GM12878 (cell line): ENCODE measurements around the gene PEMT. TPM values are rescaled to one million over a fixed set of nuclear protein-coding genes. Genes with fewer than 3 reads are reported as not detected.

Source experiments
- ATAC-seq: fragments of 200-7000 bp; cut with Tn5 transposase; 3 replicates; pipeline ENCODE4 v1.9.1; 2020; ENCODE audit warnings: mild to moderate bottlenecking, moderate library complexity
- BruUV-seq: library from RNA; stranded (reverse); fragments of 400-500 nt; replicated peaks from 2 replicates; lab custom pipeline; 2021; lab: Mats Ljungman, UMichigan
- CTCF ChIA-PET: fragments of 300-600 bp; sonication (Branson Sonifier 250); formaldehyde crosslinking; extraction: SDS; loops from one replicate; lab custom pipeline; 2021; ENCODE audit warnings: inconsistent platforms; lab: Yijun Ruan, JAX
- POLR2A ChIA-PET: fragments of 350-600 bp; formaldehyde crosslinking; extraction: SDS; loops from one replicate; lab custom pipeline; 2021; ENCODE audit warnings: inconsistent platforms; lab: Charles Lee
- RAD21 ChIA-PET: fragments of 300-600 bp; sonication (Branson Sonifier 250); formaldehyde crosslinking; loops from one replicate; lab custom pipeline; 2023; ENCODE audit warnings: antibody characterized with exemption; ENCODE audit not compliant: unreplicated experiment; lab: Charles Lee
- SMC1A ChIA-PET: fragments of 300-600 bp; sonication (Branson Sonifier 250); formaldehyde crosslinking; loops from one replicate; lab custom pipeline; 2023; ENCODE audit not compliant: unreplicated experiment, uncharacterized antibody; lab: Charles Lee
- DNase-seq: peaks from one replicate; pipeline ENCODE4 v3.0.0-alpha.2; 2011; ENCODE audit warnings: low read depth, low spot score
- FAIRE-seq: peaks from 3 replicates; lab custom pipeline; 2011; peaks lifted over from hg19 to GRCh38; lab: Jason Lieb, UNC
- H2AFZ ChIP-seq: 2 replicates; pipeline ENCODE4 v1.6.0; 2011; ENCODE audit warnings: low read depth, low read length, control low read depth; ENCODE audit not compliant: control insufficient read depth
- H3K27ac ChIP-seq: 2 replicates; pipeline ENCODE4 v1.5.1; 2011; ENCODE audit warnings: control low read depth; ENCODE audit not compliant: control insufficient read depth, insufficient read depth
- H3K27me3 ChIP-seq, 2 experiments: replicated peaks in 1 of 2; 2 replicates each; pipeline versions ENCODE4 v1.6.0 to v1.6.1; 2011; ENCODE audit warnings: low read length in 1 of 2; ENCODE audit not compliant: control insufficient read depth in 2 of 2, insufficient read depth in 2 of 2
- H3K36me3 ChIP-seq, 2 experiments: 2 replicates each; pipeline ENCODE4 v1.5.1; 2011; ENCODE audit warnings: low read length in 1 of 2; ENCODE audit not compliant: control insufficient read depth in 2 of 2, insufficient read depth in 2 of 2
- H3K4me1 ChIP-seq: 2 replicates; pipeline ENCODE4 v1.6.1; 2011; ENCODE audit warnings: mild to moderate bottlenecking, low read length, moderate library complexity, mixed read lengths; ENCODE audit not compliant: control insufficient read depth, insufficient read depth
- H3K4me2 ChIP-seq: 2 replicates; pipeline ENCODE4 v1.6.0; 2011; ENCODE audit warnings: control low read depth; ENCODE audit not compliant: control insufficient read depth, insufficient read depth
- H3K4me3 ChIP-seq: fragments of 200-600 bp; sonication (generic); 2 replicates; pipeline ENCODE4 v1.5.1; 2016
- H3K79me2 ChIP-seq: 2 replicates; pipeline ENCODE4 v1.6.0; 2011; ENCODE audit warnings: low read length; ENCODE audit not compliant: control insufficient read depth, insufficient read depth
- H3K9ac ChIP-seq: 2 replicates; pipeline ENCODE4 v1.8.0; 2011; ENCODE audit warnings: low read length, control low read depth, mixed read lengths; ENCODE audit not compliant: control insufficient read depth, insufficient read depth
- H3K9me3 ChIP-seq: replicated peaks from 3 replicates; pipeline ENCODE4 v1.5.1; 2011; ENCODE audit warnings: mild to moderate bottlenecking, low read length; ENCODE audit not compliant: control insufficient read depth, insufficient read depth
- H4K20me1 ChIP-seq: 2 replicates; pipeline ENCODE4 v1.6.0; 2011; ENCODE audit not compliant: control insufficient read depth, insufficient read depth
- ASH2L ChIP-seq: fragments of 300-600, 200-600 bp; sonication (generic); IDR thresholded peaks from 2 replicates; pipeline ENCODE4 v1.6.1; 2017; ENCODE audit warnings: low read depth, mild to moderate bottlenecking, borderline replicate concordance
- BCL3 ChIP-seq: IDR thresholded peaks from 2 replicates; pipeline ENCODE4 v1.6.1; 2011; ENCODE audit warnings: borderline replicate concordance, low read depth, mild to moderate bottlenecking, moderate library complexity, low read length; ENCODE audit not compliant: insufficient read depth, poor library complexity, severe bottlenecking
- CBX3 ChIP-seq: fragments of 200-600 bp; sonication (generic); IDR thresholded peaks from 2 replicates; pipeline ENCODE4 v1.6.1; 2016; ENCODE audit warnings: low read depth, borderline replicate concordance
- CBX5 ChIP-seq: sonication (generic); IDR thresholded peaks from 2 replicates; pipeline ENCODE4 v1.6.1; 2016; ENCODE audit warnings: low read depth, moderate library complexity, mild to moderate bottlenecking, inconsistent platforms
- DPF2 ChIP-seq: fragments of 450-650 bp; IDR thresholded peaks from 2 replicates; pipeline ENCODE4 v1.6.1; 2017; ENCODE audit warnings: mild to moderate bottlenecking
- ELK1 ChIP-seq: IDR thresholded peaks from 2 replicates; pipeline ENCODE4 v1.6.1; 2012; ENCODE audit warnings: low read depth, low read length, improper control_type of control experiment
- FOXM1 ChIP-seq: IDR thresholded peaks from 2 replicates; pipeline ENCODE4 v1.6.1; 2012; ENCODE audit warnings: low read depth, mild to moderate bottlenecking, inconsistent platforms, low read length, moderate library complexity
- IKZF2 ChIP-seq, 2 experiments: fragments of 450-650 bp; IDR thresholded peaks; 2 replicates each; pipeline ENCODE4 v1.6.1; 2017; ENCODE audit warnings: mild to moderate bottlenecking in 2 of 2, moderate library complexity in 2 of 2
- KAT2A ChIP-seq: conservative IDR thresholded peaks from 2 replicates; pipeline ENCODE4 v1.6.1; 2011; ENCODE audit warnings: low read depth, low read length; ENCODE audit not compliant: control insufficient read depth
- MEF2B ChIP-seq: fragments of 450-650 bp; IDR thresholded peaks from 2 replicates; pipeline ENCODE4 v1.6.1; 2018; ENCODE audit warnings: mild to moderate bottlenecking, moderate library complexity; ENCODE audit not compliant: partially characterized antibody, poor library complexity, severe bottlenecking
- NR2F1 ChIP-seq: fragments of 450-650 bp; conservative IDR thresholded peaks from 2 replicates; pipeline ENCODE4 v1.6.1; 2017; ENCODE audit warnings: mild to moderate bottlenecking
- POLR2AphosphoS5 ChIP-seq: IDR thresholded peaks from 2 replicates; pipeline ENCODE4 v1.6.1; 2011; ENCODE audit warnings: mild to moderate bottlenecking, low read length, inconsistent platforms
- PRDM15 ChIP-seq: fragments of 450-650 bp; formaldehyde crosslinking; IDR thresholded peaks from 2 replicates; pipeline ENCODE4 v1.4.0; 2020; ENCODE audit warnings: mild to moderate bottlenecking, moderate library complexity
- SIN3A ChIP-seq: IDR thresholded peaks from 2 replicates; pipeline ENCODE4 v1.6.1; 2012; ENCODE audit warnings: low read depth, low read length, improper control_type of control experiment
- SREBF1 ChIP-seq: IDR thresholded peaks from 2 replicates; pipeline ENCODE4 v1.6.1; 2012; ENCODE audit warnings: mild to moderate bottlenecking, low read length
- STAT3 ChIP-seq: IDR thresholded peaks from 2 replicates; pipeline ENCODE4 v1.6.1; 2011; ENCODE audit warnings: low read depth, low read length, improper control_type of control experiment
- TAF1 ChIP-seq: IDR thresholded peaks from 2 replicates; pipeline ENCODE4 v1.6.1; 2011; ENCODE audit warnings: mild to moderate bottlenecking, low read depth, low read length, borderline replicate concordance
- TBL1XR1 ChIP-seq: IDR thresholded peaks from 2 replicates; pipeline ENCODE4 v1.6.1; 2012; ENCODE audit warnings: low read depth, low read length, improper control_type of control experiment
- ZSCAN29 ChIP-seq: fragments of 450-650 bp; IDR thresholded peaks from 2 replicates; pipeline ENCODE4 v1.6.1; 2017; ENCODE audit warnings: mild to moderate bottlenecking, moderate library complexity
- WGBS: methylation state at CpG from one replicate; pipeline ENCODE4 v1.1.6; 2016; ENCODE audit warnings: low lambda C conversion rate; ENCODE audit not compliant: insufficient replicate concordance, insufficient coverage; ENCODE audit errors: missing lambda C conversion rate; 5-methylcytosine and 5-hydroxymethylcytosine counted together
- in situ Hi-C: fragments of 300-500 bp; cut with MboI; formaldehyde crosslinking; loops from 9 replicates; pipeline ENCODE4 v1.14.3; 2018; ENCODE audit warnings: mixed read lengths
- intact Hi-C: fragments of 100-400 bp; cut with micrococcal nuclease; formaldehyde crosslinking; loops from one replicate; pipeline ENCODE4 v1.14.2; 2022; ENCODE audit not compliant: unreplicated experiment
- polyA plus RNA-seq, 11 experiments: library from polyadenylated mRNA; depleted of rRNA in 4 of 11; unstranded in 6 of 11; stranded (reverse) in 5 of 11; fragments of >200 nt; fragmentation: Nextera tagmentation in 4 of 11; fragmentation: Illumina TruSeq in 1 of 11; extraction: Ambion mirVana in 4 of 11; extraction: Trizol in 1 of 11; gene quantifications; 1 replicate in 1 of 11; 2 replicates in 10 of 11; pipeline versions ENCODE4 v1.2.1 to v1.2.3, GENCODE V29; 2011 to 2016; ENCODE audit warnings: inconsistent platforms in 2 of 11, missing spikeins in 2 of 11, low read depth in 1 of 11
- total RNA-seq, 4 experiments: library from RNA; depleted of rRNA in 3 of 4; stranded (reverse); fragments of >200 nt in 3 of 4; fragmentation: Illumina TruSeq in 1 of 4; extraction: Trizol in 1 of 4; gene quantifications; 2 replicates each; pipeline versions ENCODE4 v1.2.1 to v1.2.3, GENCODE V29; 2013 to 2021

Gene PEMT
- total and polyA plus RNA-seq, 10 of the 15 experiments (the other 5 are each of a cell fraction or from before 2014, with no cell fraction given): 2.8 to 44.7 (median 25.4) TPM

GRCh38 chr17:17520599-17521232, 70.8 kb downstream of the PEMT start:
- intact Hi-C loops: no loop called here
- TF ChIP-seq PRDM15 (CRISPR knock-in tag) (no peak), ZSCAN29 (no peak), BCL3 (no peak), NR2F1 (no peak), CBX3 (no peak), DPF2 (no peak), STAT3 (no peak), MEF2B (no peak), TAF1 (no peak), KAT2A (no peak), IKZF2 (IDR thresholded peaks at IDR 0.05) (no peak), TBL1XR1 (no peak), ELK1 (no peak), SIN3A (no peak), POLR2AphosphoS5 (no peak), FOXM1 (no peak), ASH2L (no peak), CBX5 (no peak), SREBF1 (no peak)
- H3K9ac ChIP-seq: no peak overlapping the region
- in situ Hi-C loops: no loop called here
- H4K20me1 ChIP-seq: no peaks in the 10 kb centered on the region
- no peak overlapping the region for H3K4me2 ChIP-seq
- no peaks in the 10 kb centered on the region for H3K27me3 ChIP-seq
- no peaks in the 10 kb centered on the region for H3K79me2 ChIP-seq
- no peaks in the 10 kb centered on the region for H3K4me1 ChIP-seq
- H3K36me3 ChIP-seq: no peaks in the 10 kb centered on the region
- no peaks in the 10 kb centered on the region for H3K9me3 ChIP-seq
- SMC1A ChIA-PET: no interaction called here
- BruUV-seq: no TSS peak
- ATAC-seq: no peak
- DNase-seq: no peak
- RAD21 ChIA-PET: no interaction called here
- CTCF ChIA-PET: no interaction called here
- POLR2A ChIA-PET: no interaction called here
- no peak for FAIRE-seq
- 66% methylated on average over 22 of the region's 22 CpGs for WGBS
- no peak overlapping the region for H2AFZ ChIP-seq
- H3K4me3 ChIP-seq: no peak overlapping the region
- H3K27ac ChIP-seq: no peak overlapping the region
